WTC11 (cell line): Measurements from ENCODE around the gene ECT2L. TPM values are rescaled to one million over a fixed set of nuclear protein-coding genes. Genes with fewer than 3 reads are reported as not detected.

Source experiments
- ATAC-seq: fragments of 200-7000 bp; cut with Tn5 transposase; 2 replicates; pipeline ENCODE4 v1.10.0; 2021; ENCODE audit warnings: mild to moderate bottlenecking, moderate library complexity
- CTCF ChIA-PET: fragments of 300-600 bp; sonication (Branson Sonifier 250); formaldehyde crosslinking; loops from one replicate; lab custom pipeline; 2021; ENCODE audit warnings: antibody characterized with exemption; lab: Charles Lee
- POLR2A ChIA-PET: fragments of 350-600 bp; sonication (Branson Sonifier 250); formaldehyde crosslinking; loops from one replicate; lab custom pipeline; 2021; ENCODE audit warnings: antibody characterized with exemption; lab: Charles Lee
- DNase-seq: peaks from one replicate; pipeline ENCODE4 v3.0.0; 2021; ENCODE audit warnings: low spot score
- H3K27ac Mint-ChIP-seq: 2 replicates; pipeline ENCODE4 v1.8.0; 2021; ENCODE audit warnings: mixed read lengths
- H3K27me3 Mint-ChIP-seq: 2 replicates; pipeline ENCODE4 v1.8.0; 2021; ENCODE audit warnings: low read depth, mild to moderate bottlenecking, moderate library complexity, mixed read lengths
- H3K36me3 Mint-ChIP-seq: 2 replicates; pipeline ENCODE4 v1.8.0; 2021; ENCODE audit warnings: mixed read lengths
- H3K4me1 Mint-ChIP-seq: 2 replicates; pipeline ENCODE4 v1.8.0; 2022; ENCODE audit warnings: mixed read lengths
- H3K4me3 Mint-ChIP-seq: 2 replicates; pipeline ENCODE4 v1.8.0; 2021; ENCODE audit warnings: mild to moderate bottlenecking, moderate library complexity, mixed read lengths
- H3K9me3 Mint-ChIP-seq: 2 replicates; pipeline ENCODE4 v1.8.0; 2021; ENCODE audit warnings: mixed read lengths
- ATF1 ChIP-seq: sonication (generic); formaldehyde crosslinking; IDR thresholded peaks from 2 replicates; pipeline ENCODE4 v1.8.1; 2023; ENCODE audit warnings: mild to moderate bottlenecking, moderate library complexity, missing genetic modification reagents
- CREM ChIP-seq: sonication (generic); formaldehyde crosslinking; IDR thresholded peaks from 2 replicates; pipeline ENCODE4 v1.8.1; 2022; ENCODE audit warnings: mild to moderate bottlenecking, missing genetic modification reagents, moderate library complexity
- FOXK1 ChIP-seq: sonication (generic); formaldehyde crosslinking; IDR thresholded peaks from 2 replicates; pipeline ENCODE4 v1.8.0; 2022; ENCODE audit warnings: mild to moderate bottlenecking, moderate library complexity, missing genetic modification reagents
- USF1 ChIP-seq: sonication (generic); formaldehyde crosslinking; IDR thresholded peaks from 2 replicates; pipeline ENCODE4 v1.8.0; 2022; ENCODE audit warnings: mild to moderate bottlenecking, missing genetic modification reagents
- ZNF425 ChIP-seq: fragments of 250-450 bp; sonication (Bioruptor Pico); conservative IDR thresholded peaks from 2 replicates; pipeline ENCODE4 v1.9.0; 2021; ENCODE audit warnings: mild to moderate bottlenecking
- total RNA-seq: library from RNA; stranded (reverse); gene quantifications from 3 replicates; pipeline ENCODE4 v1.2.3, GENCODE V29; 2021
- TF ChIP-seq, protein P1 (sequence below): fragments of 250-450 bp; sonication (Bioruptor Pico); IDR thresholded peaks from 2 replicates; pipeline ENCODE4 v1.9.0; 2021; ENCODE audit warnings: mild to moderate bottlenecking
- TF ChIP-seq, protein P2 (sequence below): fragments of 250-450 bp; sonication (Bioruptor Pico); IDR thresholded peaks from 2 replicates; pipeline ENCODE4 v1.9.0; 2021; ENCODE audit warnings: mild to moderate bottlenecking, borderline replicate concordance

The ECT2L gene
- total RNA-seq, 1 experiment from 2014 or later = not detected

GRCh38 chr6:138796771-138797170, 884 bp downstream of the ECT2L start (continued):
- no peak for TF ChIP-seq USF1
- no peak for TF ChIP-seq CREM (CRISPR knock-in tag)

DNA sequence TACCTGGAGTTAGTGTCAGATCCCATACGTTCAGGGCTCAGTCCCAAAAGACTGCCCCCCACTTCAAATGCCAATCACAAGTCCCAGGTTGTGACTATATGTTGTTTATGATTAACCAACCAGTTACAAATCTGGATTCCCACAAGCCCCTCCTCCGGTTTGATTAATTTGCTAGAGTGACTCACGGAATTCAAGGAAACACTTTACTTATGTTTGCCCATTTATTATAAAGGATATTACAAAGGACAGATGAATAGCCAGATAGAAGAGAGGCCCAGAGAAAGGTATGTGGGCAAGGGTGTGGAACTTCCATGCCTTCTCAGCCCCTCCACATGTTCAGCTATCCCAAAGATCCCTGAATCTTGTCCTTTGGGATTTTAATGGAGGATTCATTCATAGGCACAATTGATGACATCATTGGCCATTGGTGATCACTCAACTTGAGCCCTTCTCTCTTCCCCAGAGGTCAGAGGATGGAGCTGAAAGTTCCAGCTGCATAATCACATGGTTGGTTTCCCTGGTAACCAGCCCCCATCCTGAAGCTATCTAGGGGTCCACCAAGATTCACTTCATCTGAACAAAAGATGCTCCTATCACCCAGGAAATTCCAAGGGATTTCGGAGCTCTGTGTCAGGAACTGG, 2.0 kb downstream of the ECT2L start:
- ChIA-PET POLR2A (no interaction called here), CTCF (no interaction called here)
- peaks cover 8% of the 10 kb centered on the region; the same call in 1 of the 2 replicates for H3K4me1 Mint-ChIP-seq
- no peaks in the 10 kb centered on the region for H3K36me3 Mint-ChIP-seq
- DNase-seq (no peak), ATAC-seq (no peak)
- no peak overlapping the region for H3K4me3 Mint-ChIP-seq
- no peak for TF ChIP-seq FOXK1 (CRISPR knock-in tag)
- peaks cover 8% of the 10 kb centered on the region; the same call in 1 of the 2 replicates for H3K27me3 Mint-ChIP-seq
- peaks cover 9% of the 10 kb centered on the region; the same call in 1 of the 2 replicates for H3K9me3 Mint-ChIP-seq
- H3K27ac Mint-ChIP-seq = no peak overlapping the region

GRCh38 chr6:138800377-138801150, 4.7 kb downstream of the ECT2L start:
- no peaks in the 10 kb centered on the region for H3K36me3 Mint-ChIP-seq

More at GRCh38 chr6:138800377-138801150, 4.7 kb downstream of the ECT2L start:
- ATAC-seq (peak; percentile 70), DNase-seq (peak; percentile 45)
- TF ChIP-seq ZNF425 (CRISPR knock-in tag) (peak; percentile 86), ATF1 (CRISPR knock-in tag) (no peak)
- TF ChIP-seq, protein P1, sequence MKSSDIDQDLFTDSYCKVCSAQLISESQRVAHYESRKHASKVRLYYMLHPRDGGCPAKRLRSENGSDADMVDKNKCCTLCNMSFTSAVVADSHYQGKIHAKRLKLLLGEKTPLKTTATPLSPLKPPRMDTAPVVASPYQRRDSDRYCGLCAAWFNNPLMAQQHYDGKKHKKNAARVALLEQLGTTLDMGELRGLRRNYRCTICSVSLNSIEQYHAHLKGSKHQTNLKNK (CRISPR knock-in tag) = no peak
- TF ChIP-seq, protein P2, sequence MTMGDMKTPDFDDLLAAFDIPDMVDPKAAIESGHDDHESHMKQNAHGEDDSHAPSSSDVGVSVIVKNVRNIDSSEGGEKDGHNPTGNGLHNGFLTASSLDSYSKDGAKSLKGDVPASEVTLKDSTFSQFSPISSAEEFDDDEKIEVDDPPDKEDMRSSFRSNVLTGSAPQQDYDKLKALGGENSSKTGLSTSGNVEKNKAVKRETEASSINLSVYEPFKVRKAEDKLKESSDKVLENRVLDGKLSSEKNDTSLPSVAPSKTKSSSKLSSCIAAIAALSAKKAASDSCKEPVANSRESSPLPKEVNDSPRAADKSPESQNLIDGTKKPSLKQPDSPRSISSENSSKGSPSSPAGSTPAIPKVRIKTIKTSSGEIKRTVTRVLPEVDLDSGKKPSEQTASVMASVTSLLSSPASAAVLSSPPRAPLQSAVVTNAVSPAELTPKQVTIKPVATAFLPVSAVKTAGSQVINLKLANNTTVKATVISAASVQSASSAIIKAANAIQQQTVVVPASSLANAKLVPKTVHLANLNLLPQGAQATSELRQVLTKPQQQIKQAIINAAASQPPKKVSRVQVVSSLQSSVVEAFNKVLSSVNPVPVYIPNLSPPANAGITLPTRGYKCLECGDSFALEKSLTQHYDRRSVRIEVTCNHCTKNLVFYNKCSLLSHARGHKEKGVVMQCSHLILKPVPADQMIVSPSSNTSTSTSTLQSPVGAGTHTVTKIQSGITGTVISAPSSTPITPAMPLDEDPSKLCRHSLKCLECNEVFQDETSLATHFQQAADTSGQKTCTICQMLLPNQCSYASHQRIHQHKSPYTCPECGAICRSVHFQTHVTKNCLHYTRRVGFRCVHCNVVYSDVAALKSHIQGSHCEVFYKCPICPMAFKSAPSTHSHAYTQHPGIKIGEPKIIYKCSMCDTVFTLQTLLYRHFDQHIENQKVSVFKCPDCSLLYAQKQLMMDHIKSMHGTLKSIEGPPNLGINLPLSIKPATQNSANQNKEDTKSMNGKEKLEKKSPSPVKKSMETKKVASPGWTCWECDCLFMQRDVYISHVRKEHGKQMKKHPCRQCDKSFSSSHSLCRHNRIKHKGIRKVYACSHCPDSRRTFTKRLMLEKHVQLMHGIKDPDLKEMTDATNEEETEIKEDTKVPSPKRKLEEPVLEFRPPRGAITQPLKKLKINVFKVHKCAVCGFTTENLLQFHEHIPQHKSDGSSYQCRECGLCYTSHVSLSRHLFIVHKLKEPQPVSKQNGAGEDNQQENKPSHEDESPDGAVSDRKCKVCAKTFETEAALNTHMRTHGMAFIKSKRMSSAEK (CRISPR knock-in tag) = no peak
- Mint-ChIP-seq H3K9me3 (peaks cover 9% of the 10 kb centered on the region; the same call in 1 of the 2 replicates), H3K4me1 (peaks cover 8% of the 10 kb centered on the region; the same call in 1 of the 2 replicates), H3K27ac (no peak overlapping the region), H3K27me3 (peaks cover 8% of the 10 kb centered on the region), H3K4me3 (no peak overlapping the region)
- ChIA-PET POLR2A (no interaction called here), CTCF (interaction anchor here (1.0 kb wide), 1 partner anchor 15 kb away, joined by 3 read pairs; no protein-coding TSS in a partner anchor)
